Lower lobe of right lung (tissue), 2 donors: ENCODE data around the gene ZBTB46. TPM values are rescaled to one million over a fixed set of nuclear protein-coding genes. Genes with fewer than 3 reads are reported as not detected.
A peak's percentile ranks its signal among the peaks of the same experiment; 100 is the strongest.

Experiments
- ATAC-seq, 2 donors: fragments of 200-7000 bp; cut with Tn5 transposase; one replicate each; pipeline ENCODE4 v1.9.1; 2020 to 2022; ENCODE audit warnings: mild to moderate bottlenecking in 2 of 2, moderate library complexity in 2 of 2
- DNase-seq: peaks from one replicate; pipeline ENCODE4 v3.0.0-alpha.2; 2020
- H3K27ac ChIP-seq: fragments of 200-600 bp; one replicate; pipeline ENCODE4 v1.8.0; 2022
- H3K27me3 ChIP-seq: fragments of 200-600 bp; one replicate; pipeline ENCODE4 v1.8.0; 2022; ENCODE audit warnings: low read depth
- H3K36me3 ChIP-seq: fragments of 200-600 bp; one replicate; pipeline ENCODE4 v1.8.0; 2022; ENCODE audit warnings: mild to moderate bottlenecking
- H3K4me1 ChIP-seq: fragments of 200-600 bp; one replicate; pipeline ENCODE4 v1.8.0; 2022
- H3K4me3 ChIP-seq: fragments of 200-600 bp; one replicate; pipeline ENCODE4 v1.8.0; 2022; ENCODE audit warnings: mild to moderate bottlenecking
- H3K9me3 ChIP-seq: fragments of 200-600 bp; one replicate; pipeline ENCODE4 v1.8.0; 2022
- intact Hi-C: fragments of 100-400 bp; cut with DNase I; formaldehyde crosslinking; loops from one replicate; pipeline ENCODE4 v1.11.0; 2022
- total RNA-seq: library from RNA; stranded (reverse); fragmentation: NEBNext Ultra II Directional; extraction: Animal tissue kit (Norgen Biotek cat#: 25700); gene quantifications from one replicate; pipeline ENCODE4 v1.2.1, GENCODE V29; 2021
- TF ChIP-seq, protein P1 (sequence below): fragments of 200-600 bp; IDR thresholded peaks from one replicate; pipeline ENCODE4 v1.8.0; 2022; ENCODE audit warnings: antibody characterized with exemption, mild to moderate bottlenecking
- donor health status: DM: no; HTN: yes; CAD: no; lungs with severe emphysema.

Gene ZBTB46
- total RNA-seq, 1 donor from 2014 or later, result 9.9 TPM

DNA sequence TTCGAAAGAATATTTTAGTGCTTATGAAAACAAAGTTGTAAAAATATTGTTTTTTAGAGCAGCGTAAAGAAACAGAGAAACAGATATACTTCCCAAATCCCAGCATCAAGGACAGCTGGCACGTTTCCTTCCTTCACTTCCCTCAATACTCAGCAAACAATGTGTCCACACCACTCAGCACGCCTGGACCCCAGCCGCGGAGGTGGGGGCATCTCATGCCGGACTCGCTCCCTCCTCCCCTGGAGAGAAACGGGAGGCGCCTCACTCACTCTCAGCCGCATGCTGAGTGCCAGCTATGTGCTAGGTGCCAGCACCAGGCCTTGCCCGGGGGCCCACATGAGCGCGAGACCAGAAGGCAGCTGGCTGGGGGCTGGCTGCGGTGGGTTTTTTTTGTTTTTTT is 56.8 kb downstream of the ZBTB46 start:
- intact Hi-C loops, result no loop called here
- Histone ChIP-seq H3K4me3 (no peak overlapping the region), H3K27me3 (no peaks in the 10 kb centered on the region), H3K36me3 (peaks cover 4% of the 10 kb centered on the region), H3K4me1 (peaks cover 6% of the 10 kb centered on the region), H3K27ac (no peak overlapping the region), H3K9me3 (no peaks in the 10 kb centered on the region)
- no peak for DNase-seq
- ATAC-seq, result no peak
- TF ChIP-seq, protein P1, sequence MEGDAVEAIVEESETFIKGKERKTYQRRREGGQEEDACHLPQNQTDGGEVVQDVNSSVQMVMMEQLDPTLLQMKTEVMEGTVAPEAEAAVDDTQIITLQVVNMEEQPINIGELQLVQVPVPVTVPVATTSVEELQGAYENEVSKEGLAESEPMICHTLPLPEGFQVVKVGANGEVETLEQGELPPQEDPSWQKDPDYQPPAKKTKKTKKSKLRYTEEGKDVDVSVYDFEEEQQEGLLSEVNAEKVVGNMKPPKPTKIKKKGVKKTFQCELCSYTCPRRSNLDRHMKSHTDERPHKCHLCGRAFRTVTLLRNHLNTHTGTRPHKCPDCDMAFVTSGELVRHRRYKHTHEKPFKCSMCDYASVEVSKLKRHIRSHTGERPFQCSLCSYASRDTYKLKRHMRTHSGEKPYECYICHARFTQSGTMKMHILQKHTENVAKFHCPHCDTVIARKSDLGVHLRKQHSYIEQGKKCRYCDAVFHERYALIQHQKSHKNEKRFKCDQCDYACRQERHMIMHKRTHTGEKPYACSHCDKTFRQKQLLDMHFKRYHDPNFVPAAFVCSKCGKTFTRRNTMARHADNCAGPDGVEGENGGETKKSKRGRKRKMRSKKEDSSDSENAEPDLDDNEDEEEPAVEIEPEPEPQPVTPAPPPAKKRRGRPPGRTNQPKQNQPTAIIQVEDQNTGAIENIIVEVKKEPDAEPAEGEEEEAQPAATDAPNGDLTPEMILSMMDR, result no peak

DNA sequence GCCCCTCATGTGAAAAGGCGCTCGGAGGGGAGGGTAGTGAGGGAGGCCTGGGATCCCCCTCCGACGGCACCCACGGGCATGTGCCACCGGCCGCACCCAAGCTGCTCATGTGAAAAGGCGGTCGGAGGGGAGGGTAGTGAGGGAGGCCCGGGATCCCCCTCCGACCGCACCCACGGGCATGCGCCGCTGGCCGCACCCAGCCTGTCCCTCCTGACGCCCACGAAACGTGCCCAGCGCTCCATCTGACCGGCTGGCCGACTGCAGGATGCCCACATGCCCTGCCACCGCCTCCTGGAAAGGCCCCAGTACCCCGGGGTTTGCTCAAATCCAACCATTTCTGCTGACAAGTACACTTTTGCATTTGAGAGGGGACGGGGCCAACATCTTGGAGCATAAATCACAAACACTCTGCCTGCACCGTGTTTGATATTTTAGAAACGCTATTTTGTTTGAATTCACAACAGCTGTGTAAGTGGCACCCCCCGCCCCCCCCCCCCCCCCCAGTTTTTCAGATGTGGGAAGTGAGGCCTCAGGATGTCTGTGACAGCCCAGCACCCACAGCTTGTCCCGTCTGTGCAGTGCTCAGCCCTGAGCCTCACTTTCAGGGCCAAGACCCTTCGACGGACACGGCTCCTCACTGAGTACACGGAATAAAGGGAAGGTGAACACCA is 57.4 kb downstream of the ZBTB46 start:
- DNase-seq (peak; percentile 38), ATAC-seq (no peak)
- intact Hi-C loops, result no loop called here
- TF ChIP-seq, protein P1, result no peak
- H3K4me1 ChIP-seq, result peaks cover 6% of the 10 kb centered on the region
- no peaks in the 10 kb centered on the region for H3K9me3 ChIP-seq
- no peak overlapping the region for H3K4me3 ChIP-seq
- H3K27ac ChIP-seq, result no peak overlapping the region
- H3K36me3 ChIP-seq, result peaks cover 10% of the 10 kb centered on the region
- H3K27me3 ChIP-seq, result no peaks in the 10 kb centered on the region

DNA sequence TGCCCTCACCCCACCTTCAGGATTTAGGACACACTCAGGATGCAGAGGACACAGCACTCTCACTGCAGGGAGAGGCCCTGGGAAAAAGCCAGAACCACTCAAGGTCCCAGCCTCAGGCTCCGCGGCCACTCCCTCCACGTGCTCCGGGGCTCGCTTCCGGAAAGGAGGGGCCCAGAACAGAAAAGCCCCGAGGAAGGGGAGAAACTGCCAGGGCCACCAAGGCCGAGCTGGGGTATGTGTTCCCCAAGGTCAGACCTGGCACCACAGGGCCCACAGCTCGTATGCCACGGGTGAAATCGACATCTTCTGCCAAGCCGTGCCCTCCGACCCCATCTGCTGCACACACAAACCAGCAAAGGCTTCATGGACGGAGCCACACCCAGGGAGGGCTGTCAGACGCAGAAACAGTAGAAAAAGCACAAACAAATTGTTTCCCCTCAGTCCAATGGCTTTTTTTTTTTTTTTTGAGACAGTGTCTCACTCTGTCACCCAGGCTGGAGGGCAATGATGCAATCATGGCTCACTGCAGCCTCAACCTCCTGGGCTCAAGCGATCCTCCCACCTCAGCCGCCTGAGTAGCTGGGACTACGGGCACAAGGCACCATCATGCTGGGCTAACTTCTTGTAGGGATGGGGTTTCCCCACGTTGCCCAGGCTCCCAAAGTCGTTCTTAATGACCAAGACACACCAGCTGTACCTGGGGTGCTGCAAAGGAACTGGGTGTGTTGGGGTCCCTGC is 58.1 kb downstream of the ZBTB46 start:
- H3K27ac ChIP-seq, result no peak overlapping the region
- H3K36me3 ChIP-seq, result peaks cover 10% of the 10 kb centered on the region
- no peaks in the 10 kb centered on the region for H3K27me3 ChIP-seq
- H3K4me1 ChIP-seq, result peaks cover 6% of the 10 kb centered on the region
- DNase-seq, result peak; percentile 66
- TF ChIP-seq, protein P1, result no peak
- intact Hi-C loops, result no loop called here
- no peaks in the 10 kb centered on the region for H3K9me3 ChIP-seq
- H3K4me3 ChIP-seq, result no peak overlapping the region
- ATAC-seq, result peak in 1 of 2 donors; percentile 75

DNA sequence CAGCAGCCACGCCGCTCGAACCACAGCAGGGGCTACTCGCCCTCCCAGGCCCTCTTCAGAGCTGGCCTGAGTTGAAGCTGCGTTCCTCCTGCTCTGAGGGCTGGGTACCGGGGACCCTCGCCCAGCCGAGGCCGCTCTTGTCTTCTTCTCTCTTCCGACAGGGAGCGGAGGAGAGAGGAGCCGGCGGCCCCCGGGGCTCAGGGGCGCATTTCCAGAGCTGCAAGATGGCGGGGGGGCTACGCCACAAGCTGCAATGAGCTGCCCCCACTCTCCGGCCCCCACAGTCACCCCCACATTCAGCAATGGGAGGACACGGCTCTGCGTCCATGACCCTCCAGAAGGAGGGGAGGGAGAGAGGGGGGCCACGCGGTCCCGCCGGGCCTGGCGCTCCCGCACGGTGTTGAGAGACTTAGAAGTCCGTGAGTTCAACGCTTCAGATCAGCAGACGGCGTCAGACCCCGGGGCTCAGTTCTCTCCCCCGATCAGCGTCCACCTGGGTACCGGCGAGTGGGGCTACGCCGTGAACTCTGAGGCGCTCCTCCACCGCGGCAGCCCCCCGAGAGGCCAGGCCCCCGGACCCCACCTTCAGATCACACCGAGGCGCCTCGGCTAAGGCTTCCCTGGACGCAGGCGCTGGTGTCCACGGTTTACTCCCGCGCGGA is 59.9 kb downstream of the ZBTB46 start:
- ATAC-seq, result no peak
- no peak overlapping the region for H3K4me3 ChIP-seq

DNA sequence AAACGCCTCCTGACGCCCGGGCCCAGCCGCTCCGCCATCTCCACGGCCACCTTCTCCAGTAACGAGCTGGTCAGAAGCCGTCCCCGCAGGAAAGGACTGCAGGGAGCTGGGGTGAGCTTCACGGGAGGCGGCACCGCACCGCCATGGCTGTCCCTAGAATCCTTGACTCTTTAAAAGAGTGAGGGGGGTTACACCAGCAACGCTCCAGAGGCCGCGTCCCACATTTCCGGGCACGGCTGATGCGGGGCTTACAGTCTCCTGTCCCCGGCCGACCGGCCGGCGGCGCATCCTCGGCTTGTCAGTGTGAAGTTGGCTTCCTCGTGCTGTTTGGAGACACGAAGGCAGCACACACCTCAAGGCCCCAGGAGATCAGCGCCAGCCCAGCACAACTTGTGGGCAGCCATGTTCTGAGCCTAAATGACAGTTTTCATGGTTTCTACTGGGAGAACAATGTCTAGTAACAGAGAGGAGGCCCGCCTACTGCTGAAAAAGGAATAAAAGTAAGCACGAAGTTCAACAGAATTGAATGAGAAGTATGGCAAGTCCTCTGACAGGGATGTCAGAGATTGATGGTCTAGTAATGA is 61.1 kb downstream of the ZBTB46 start:
- TF ChIP-seq, protein P1, result no peak
- Histone ChIP-seq H3K4me1 (peaks cover 6% of the 10 kb centered on the region), H3K9me3 (no peaks in the 10 kb centered on the region), H3K4me3 (no peak overlapping the region), H3K27me3 (no peaks in the 10 kb centered on the region), H3K27ac (no peak overlapping the region), H3K36me3 (peaks cover 21% of the 10 kb centered on the region)
- DNase-seq (no peak), ATAC-seq (no peak)
- intact Hi-C loops, result no loop called here

More for the DNA sequence above, 59.9 kb downstream of the ZBTB46 start:
- Histone ChIP-seq H3K27ac (no peak overlapping the region), H3K27me3 (no peaks in the 10 kb centered on the region), H3K9me3 (no peaks in the 10 kb centered on the region), H3K4me1 (peaks cover 6% of the 10 kb centered on the region), H3K36me3 (peaks cover 21% of the 10 kb centered on the region)
- intact Hi-C loops, result no loop called here
- no peak for DNase-seq
- TF ChIP-seq, protein P1, result no peak
